HG02571 (cell line): Measurements from ENCODE around the gene SUSD2.
"Not testable (repeated sequence)": the region's sequence is repeated elsewhere in the genome, so short reads cannot be mapped to it uniquely, and the experiment has no call there.

ENCODE experiments used
- ATAC-seq: cut with Tn5 transposase; IDR thresholded peaks from one replicate; pipeline ENCODE4 v1.9.1; 2021; ENCODE audit warnings: mild to moderate bottlenecking, moderate library complexity; ENCODE audit not compliant: unreplicated experiment

SUSD2 gene, protein sequence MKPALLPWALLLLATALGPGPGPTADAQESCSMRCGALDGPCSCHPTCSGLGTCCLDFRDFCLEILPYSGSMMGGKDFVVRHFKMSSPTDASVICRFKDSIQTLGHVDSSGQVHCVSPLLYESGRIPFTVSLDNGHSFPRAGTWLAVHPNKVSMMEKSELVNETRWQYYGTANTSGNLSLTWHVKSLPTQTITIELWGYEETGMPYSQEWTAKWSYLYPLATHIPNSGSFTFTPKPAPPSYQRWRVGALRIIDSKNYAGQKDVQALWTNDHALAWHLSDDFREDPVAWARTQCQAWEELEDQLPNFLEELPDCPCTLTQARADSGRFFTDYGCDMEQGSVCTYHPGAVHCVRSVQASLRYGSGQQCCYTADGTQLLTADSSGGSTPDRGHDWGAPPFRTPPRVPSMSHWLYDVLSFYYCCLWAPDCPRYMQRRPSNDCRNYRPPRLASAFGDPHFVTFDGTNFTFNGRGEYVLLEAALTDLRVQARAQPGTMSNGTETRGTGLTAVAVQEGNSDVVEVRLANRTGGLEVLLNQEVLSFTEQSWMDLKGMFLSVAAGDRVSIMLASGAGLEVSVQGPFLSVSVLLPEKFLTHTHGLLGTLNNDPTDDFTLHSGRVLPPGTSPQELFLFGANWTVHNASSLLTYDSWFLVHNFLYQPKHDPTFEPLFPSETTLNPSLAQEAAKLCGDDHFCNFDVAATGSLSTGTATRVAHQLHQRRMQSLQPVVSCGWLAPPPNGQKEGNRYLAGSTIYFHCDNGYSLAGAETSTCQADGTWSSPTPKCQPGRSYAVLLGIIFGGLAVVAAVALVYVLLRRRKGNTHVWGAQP

DNA sequence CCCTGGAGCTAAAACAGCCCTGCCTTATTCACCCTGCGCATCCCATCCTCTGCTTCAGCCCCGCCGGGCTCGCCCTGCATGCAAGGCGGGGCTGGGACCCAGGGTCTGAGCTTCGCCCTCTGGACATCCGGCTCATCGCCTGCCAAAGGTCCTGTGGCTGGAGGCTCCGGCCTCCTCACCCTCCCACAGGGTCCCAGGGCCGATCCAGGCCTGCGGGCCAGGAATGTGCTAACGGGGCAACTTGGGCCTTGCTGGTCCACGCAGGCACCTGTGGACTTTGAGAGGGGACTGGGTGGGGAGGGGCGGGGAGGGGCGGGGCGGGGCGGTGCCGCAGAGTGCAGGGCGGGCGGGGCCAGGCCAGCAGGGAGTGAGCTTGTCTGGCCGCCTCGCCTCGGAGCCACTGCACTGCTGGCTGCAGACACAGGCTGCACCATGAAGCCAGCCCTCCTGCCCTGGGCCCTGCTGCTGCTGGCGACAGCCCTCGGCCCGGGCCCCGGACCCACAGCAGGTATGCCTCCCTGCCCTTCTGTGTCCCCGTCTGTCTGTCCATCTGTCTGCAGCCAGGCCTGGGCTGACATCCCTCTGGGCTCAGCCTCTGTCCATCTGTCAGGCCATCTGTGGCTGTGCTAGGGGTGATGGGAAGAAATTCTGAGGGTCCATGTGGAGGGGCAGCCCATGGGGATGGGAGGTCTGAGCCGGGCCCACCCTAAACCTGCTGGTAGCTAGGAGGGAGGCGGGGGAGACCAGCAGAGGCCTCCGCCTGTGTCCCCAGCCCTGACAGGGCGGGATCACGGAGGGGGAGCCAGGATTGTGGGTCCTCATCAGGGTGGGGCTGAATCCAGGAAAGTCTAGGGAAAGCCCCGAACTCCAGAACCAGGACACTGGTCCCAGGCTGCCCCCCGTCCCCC lies at the start of gene SUSD2:
SUSD2 (plus strand) TSS at position 400 of the 908 bp plus-strand sequence; CDS start at position 433, 33 bp downstream.
- ATAC-seq = no peak

DNA sequence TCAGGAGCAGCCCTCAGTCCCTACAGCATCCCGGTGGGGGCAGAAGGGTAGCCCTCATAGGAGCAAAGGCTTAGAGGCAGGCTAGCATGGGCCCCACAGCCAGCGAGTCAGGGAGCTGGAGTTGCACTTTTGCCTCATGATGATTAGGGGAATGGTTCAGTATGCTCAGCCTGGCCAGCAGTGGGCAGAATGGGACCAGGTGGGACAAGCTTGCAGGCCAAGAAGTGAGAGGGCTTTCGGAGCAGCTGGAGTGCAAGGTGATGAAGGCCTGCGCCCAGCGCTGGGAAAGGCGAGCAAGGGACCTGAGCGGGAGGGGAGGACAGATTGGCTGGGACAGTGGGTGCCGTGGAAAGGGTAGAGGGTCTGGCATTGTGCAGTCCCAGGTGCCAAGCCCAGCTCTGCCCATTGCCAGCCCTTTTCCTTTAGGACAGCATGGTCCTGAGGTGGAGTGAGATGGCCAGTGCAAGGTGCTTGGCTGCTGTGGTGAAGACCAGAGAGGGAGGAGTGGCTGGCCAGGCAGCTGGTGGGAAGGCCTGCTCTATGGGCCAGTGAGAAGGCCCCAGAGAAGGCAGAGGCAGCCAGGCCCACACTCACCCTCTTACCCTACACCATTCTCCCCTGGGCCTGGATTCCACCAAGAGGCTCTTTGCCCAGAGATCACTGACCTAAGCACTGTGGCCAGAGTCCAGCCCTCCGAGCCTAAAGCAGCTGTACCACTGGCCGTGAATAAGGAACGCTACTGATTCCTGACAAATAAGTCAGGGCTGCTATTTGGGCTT lies 47.9 kb upstream of the SUSD2 start:
- ATAC-seq = no peak

DNA sequence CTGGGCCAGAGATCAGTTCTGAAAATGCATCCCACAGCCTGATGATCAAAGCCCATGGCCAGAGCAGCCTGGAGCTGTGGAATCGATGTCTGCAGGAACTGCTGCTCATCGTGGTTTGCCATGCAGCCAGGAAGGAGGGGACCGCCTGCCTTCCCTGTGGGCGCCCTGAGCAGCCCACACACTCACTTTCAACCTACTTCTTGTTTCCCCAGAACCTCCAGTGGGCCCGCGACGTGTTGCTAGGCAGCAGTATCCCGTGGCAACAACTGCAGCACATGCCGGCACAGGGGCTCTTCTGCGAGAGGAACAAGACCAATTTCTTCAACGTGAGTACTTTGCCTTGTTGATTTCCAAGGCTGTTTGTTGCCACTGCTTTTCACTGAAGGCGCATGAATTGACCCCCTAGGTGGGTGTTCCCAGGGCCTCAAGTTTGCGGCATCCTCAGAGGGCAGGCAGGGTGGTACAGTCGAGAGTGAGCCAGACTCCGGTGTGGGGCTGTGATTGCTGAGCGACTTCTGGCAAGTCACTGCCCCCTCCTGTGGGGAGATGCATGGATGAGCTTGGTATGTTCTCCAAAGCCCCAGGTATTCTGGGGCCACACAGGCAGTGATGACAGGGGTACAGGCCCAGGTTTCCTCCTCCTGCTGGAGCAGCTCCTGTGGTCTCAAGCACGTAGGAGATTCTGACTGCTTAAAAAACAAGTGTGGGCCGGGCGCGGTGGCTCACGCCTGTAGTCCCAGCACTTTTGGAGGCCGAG lies 47.0 kb upstream of the SUSD2 start:
- ATAC-seq = no peak

DNA sequence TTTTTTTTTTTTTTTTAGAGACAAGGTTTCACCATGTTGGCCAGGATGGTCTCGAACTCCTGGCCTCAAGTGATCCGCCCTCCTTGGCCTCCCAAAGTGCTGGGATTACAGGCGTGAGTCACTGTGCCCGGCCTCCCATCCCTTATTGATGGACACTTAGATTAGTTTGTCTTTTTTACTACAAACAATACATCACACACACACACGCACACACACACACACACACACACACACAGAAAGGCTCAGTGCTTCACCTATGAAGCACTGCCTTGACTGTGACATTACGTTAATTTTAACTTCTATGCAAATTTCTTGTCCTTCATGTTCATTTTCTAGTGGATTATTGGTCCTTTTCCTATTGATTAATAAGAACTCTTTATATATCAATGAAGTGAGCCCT lies 44.8 kb upstream of the SUSD2 start:
- ATAC-seq = not testable (repeated sequence)

DNA sequence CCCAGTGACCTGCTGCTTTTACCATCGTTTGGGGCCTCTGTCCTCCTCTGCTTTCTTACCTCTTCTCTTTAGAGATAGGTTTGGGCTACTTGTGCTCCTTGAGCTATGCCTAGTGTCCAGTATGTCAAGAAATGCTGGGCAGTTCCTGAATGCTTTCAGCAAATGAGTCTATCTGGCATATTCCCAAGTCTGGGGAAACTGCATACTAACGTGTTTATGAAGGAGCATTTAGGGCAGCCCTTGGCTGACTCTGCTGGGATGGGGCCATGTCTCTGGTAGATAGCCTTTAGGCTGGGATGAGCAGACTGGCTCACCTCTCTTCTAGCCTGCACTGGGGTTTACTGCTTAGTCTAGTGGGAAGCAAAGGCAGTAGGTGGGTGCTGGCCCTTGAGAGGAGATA lies 43.7 kb upstream of the SUSD2 start:
- ATAC-seq = no peak

DNA sequence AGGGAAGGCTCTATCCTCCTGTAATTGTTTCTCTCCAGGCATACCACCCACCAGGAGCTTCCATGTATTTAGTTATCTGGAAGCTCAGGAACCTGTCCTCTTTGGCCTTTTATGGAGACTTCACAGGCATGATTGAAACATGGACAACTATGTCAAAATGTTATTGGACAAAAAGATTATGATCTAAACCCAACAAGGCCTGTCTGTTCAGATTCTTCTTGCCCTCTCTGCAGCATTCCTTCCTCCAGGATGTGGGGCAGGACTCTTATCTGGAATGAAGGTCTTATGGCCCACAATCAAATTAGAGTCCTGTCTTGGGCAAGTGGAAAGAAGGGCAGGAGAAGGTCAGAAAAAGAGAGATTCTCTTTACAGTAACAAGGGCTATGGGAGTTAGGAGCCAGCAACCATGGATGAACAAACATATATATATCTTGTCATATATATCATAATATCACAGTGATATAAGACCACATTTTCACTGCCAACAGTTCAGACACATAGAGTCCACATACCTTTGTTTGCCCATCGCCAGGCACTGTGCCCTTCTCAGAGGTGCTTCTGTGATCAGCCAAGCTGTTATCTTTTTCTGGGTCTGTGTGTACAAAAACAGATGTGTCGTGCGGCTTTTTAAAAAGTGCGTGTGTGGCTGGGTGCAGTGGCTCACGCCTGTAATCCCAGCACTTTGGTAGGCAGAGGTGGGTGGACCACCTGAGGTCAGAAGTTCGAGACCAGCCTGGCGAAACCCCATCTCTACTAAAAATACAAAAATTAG lies 42.5 kb upstream of the SUSD2 start:
- no peak for ATAC-seq

DNA sequence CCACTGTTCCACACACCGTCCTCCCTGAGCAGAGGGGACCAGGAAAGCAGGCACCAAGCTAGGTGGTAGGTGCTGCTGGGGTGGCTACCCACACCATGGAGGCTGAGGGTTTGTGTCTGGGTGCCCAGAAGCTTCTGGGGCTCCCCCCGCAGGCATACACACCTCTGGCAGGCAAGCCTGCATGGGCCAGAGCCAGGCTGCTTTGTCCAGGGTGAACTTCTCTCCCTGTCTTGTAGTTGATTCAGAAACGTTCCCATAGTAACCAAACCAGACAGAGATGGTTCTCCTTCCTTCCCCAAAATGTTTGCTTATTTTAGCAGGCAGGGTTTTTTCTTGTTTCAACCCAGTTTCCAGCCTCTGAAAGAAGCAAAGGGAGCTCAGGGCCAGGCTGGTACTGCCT lies 40.9 kb upstream of the SUSD2 start:
- ATAC-seq = no peak

DNA sequence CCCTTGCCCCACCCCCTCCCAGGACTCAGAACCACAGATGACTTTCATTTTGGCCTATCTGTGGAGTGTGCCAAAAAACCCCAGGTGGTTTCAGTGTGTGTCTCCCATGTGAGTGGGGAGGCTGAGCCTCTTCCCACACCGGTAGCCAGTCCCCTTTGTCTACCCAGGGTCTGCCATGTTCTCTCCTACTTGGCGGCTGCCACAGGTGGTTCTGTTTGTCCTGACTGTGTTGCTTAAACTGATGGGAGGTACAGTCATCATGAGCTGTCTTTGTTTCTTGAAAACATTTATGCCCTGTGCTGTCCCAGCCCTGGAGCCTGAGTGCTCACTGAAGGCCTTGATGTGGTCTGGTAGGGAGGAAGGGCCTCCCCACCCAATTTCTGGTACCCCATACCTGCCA lies 39.7 kb upstream of the SUSD2 start:
- ATAC-seq = no peak

DNA sequence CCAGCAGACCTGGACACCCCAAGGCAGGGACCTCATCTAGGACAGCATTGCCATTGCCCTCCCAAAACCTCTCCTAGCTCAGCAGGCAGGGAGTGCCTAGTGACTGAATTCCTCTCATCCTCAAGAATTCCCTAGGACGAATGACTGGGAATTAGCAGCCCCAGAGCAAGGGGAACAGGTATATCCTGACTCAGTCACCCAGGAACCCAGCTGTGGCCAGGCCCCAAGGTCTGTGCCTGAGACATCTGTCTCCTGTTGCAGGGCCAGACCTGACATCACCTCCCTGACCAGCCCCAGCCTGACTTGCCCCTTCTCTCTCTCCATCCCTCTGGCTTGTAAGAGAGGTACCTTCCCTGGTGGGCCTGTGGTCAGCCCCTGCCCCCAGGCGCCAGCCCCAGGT lies 39.0 kb upstream of the SUSD2 start:
- no peak for ATAC-seq

DNA sequence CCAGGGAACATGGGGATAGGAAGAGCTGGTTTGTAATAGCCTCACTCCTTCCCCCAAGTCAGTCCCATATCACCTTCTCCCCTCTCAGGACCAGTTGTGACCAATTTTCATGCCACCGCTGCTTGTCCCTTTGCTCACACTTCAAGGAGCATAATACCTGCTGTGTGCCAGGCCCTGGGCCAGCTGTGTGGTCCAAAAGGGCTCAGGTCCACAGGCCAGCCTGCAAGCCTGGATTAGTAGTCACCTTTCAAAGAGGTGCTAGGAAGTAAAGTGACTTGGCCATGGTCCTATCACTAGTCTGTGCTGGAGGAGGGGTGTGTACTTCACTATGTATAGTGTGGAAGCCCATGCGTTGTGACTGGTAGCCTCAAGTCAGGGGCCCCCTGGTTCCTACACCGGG lies 38.5 kb upstream of the SUSD2 start:
- no peak for ATAC-seq

DNA sequence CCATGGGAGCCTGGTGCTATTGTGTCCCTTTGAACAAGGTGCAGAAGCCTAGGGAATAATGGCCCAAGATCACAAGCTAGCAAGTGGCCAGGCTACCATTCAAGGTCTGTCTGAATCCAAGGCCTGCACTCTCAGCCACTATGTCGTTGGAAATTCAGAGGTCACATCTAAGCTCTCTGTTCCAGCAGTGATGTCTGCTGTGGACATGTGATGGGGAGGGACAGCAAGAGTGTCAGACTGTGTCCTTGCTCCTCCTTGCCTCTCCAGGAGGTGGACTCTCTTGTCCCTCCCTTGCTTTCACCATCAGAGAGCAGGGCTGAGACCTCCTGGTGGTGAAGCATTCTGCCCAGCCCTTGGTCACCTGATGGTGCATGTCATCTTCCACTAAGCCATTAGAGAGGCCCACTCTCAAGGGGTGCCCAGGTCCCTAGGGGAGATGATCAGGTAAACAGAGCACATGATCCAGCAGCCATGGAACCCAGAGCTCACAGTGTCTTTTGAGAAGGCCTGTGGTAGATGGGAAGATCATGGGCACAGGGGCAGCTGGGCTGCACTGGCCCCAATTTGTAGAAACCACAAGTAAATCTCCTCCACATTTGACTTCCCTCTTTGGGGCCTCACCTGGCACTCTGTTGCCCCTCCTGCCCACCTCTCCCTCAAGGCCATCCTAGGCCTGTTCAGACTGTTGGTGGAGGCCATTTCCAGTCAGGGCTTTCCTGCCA lies 37.1 kb upstream of the SUSD2 start:
- ATAC-seq = no peak

DNA sequence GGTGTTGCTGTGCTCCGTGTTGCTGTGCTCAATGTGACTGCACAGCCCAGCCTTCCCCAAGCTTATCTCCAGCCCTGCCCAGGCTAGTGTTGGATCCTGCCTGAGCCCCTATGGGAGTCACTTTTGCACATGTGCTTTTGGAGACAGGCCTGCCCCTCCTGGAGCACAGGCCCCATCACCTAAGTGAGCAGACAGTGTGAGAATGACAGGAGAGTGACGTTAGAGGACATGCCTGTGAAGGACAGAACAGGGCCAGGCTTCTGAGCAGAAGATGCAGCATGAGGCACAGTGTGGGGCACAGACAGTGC lies 36.6 kb upstream of the SUSD2 start:
- no peak for ATAC-seq

DNA sequence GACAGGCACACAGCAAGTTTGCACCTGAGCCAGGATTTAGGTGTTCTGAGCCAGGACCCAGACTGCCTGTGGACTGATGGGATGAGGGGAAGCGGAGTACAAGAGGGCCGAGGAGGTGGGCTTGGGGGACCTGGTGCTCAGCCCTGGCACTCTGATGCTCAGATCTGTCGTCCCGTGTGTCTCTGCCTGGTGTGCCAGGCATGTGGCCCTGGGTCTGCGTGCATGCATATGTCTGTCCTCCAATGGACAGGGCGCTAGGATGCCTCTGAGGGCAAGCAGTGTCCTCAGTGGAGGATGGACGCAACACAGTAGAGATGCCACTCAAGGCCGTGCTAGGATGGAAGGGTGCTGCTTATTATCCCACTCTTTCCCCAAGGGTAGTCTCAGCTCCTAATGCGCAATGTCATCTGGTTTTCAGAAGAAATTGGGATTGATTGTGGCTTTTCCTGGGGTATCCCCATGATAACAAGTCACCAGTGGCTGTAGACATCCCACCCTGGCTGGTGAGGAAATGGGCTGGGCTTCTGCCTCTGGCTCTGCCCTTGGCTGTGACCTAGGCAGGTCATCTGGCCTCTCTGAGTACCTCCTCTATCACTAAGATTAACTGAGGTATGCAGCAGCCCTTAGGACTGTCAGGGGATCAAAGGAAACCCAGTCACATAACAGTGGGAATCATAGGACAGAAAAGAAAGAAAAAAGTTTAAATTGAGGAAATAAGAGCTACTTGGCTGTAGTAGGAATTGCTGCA lies 35.7 kb upstream of the SUSD2 start:
- no peak for ATAC-seq

DNA sequence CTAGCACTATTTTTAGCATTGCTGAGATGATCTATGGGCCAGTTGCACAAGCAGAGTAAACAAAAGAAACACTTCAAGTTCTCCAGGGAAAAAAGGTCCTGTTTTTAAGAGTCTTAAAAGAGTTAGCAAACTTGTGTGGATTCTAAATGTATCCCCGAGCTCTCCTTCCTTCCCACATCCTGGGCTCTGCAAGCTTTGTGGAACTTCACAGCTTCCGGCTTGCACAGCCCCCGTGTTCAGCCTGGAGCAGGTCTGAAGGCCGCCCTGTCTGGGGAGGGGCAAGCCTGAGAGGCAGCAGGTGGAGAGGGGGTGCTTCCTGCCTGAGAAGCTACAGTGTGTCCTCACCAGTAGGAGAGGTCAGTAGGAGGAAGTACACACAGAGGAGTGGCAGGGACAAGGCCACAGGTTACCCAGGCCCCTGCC lies 35.1 kb upstream of the SUSD2 start:
- no peak for ATAC-seq

DNA sequence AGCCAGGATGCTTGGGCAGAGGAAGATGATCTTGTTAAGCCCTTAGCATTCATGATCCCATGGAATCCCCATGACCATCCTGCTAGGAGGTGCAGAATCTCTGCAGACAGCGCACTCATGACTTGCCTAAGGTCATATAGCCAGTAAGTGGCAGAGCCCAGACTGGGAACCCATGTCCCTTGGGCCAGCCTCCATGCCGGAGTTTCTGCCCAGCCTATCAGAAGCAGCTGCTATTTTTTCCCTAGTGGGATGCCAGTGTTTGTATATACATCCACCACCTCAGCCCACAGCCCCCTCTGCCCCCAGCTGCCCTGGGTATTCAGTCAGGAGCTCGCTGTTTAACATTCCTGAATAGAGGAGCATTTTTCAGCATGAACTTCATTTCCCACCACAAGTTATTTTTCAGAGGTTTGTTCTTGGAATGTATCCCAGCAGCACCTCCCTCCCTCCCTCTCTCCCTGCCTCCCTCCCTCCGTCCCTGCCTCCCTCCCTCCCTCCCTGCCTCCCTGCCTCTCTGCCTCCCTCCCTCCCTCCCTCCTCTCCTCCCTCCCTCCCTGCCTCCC lies 34.4 kb upstream of the SUSD2 start:
- no peak for ATAC-seq

DNA sequence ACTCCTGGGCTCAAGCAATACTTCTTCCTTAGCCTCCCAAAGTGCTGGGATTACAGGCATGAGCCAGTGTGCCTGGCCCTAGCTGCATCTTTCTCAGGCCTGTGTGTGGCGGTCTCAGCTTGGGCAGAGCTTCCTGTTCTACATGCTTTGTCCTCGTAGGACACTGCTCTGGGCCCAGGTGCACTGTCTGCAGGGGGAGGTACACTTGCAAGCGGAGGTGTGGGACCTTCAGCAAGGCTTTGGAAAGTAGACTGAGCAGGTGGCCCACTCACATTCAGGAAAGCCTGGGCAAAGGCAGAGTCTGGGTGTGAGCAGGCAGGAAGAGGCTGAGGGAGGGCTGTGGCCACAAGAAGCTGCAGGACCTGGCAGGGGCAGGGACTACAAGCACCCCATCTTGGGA lies 33.6 kb upstream of the SUSD2 start:
- ATAC-seq = no peak
